GM12878 (cell line): ENCODE measurements around the gene PLP1. TPM values are rescaled to one million over a fixed set of nuclear protein-coding genes. Genes with fewer than 3 reads are reported as not detected.

Experiments used
- ATAC-seq: fragments of 200-7000 bp; cut with Tn5 transposase; 3 replicates; pipeline ENCODE4 v1.9.1; 2020; ENCODE audit warnings: mild to moderate bottlenecking, moderate library complexity
- BruUV-seq: library from RNA; stranded (reverse); fragments of 400-500 nt; replicated peaks from 2 replicates; lab custom pipeline; 2021; lab: Mats Ljungman, UMichigan
- CTCF ChIA-PET: fragments of 300-600 bp; sonication (Branson Sonifier 250); formaldehyde crosslinking; extraction: SDS; loops from one replicate; lab custom pipeline; 2021; ENCODE audit warnings: inconsistent platforms; lab: Yijun Ruan, JAX
- POLR2A ChIA-PET: fragments of 350-600 bp; formaldehyde crosslinking; extraction: SDS; loops from one replicate; lab custom pipeline; 2021; ENCODE audit warnings: inconsistent platforms; lab: Charles Lee
- RAD21 ChIA-PET: fragments of 300-600 bp; sonication (Branson Sonifier 250); formaldehyde crosslinking; loops from one replicate; lab custom pipeline; 2023; ENCODE audit warnings: antibody characterized with exemption; ENCODE audit not compliant: unreplicated experiment; lab: Charles Lee
- SMC1A ChIA-PET: fragments of 300-600 bp; sonication (Branson Sonifier 250); formaldehyde crosslinking; loops from one replicate; lab custom pipeline; 2023; ENCODE audit not compliant: unreplicated experiment, uncharacterized antibody; lab: Charles Lee
- DNase-seq: peaks from one replicate; pipeline ENCODE4 v3.0.0-alpha.2; 2011; ENCODE audit warnings: low read depth, low spot score
- FAIRE-seq: peaks from 3 replicates; lab custom pipeline; 2011; peaks lifted over from hg19 to GRCh38; lab: Jason Lieb, UNC
- H2AFZ ChIP-seq: 2 replicates; pipeline ENCODE4 v1.6.0; 2011; ENCODE audit warnings: low read depth, low read length, control low read depth; ENCODE audit not compliant: control insufficient read depth
- H3K27ac ChIP-seq: 2 replicates; pipeline ENCODE4 v1.5.1; 2011; ENCODE audit warnings: control low read depth; ENCODE audit not compliant: control insufficient read depth, insufficient read depth
- H3K27me3 ChIP-seq, 2 experiments: replicated peaks in 1 of 2; 2 replicates each; pipeline versions ENCODE4 v1.6.0 to v1.6.1; 2011; ENCODE audit warnings: low read length in 1 of 2; ENCODE audit not compliant: control insufficient read depth in 2 of 2, insufficient read depth in 2 of 2
- H3K36me3 ChIP-seq, 2 experiments: 2 replicates each; pipeline ENCODE4 v1.5.1; 2011; ENCODE audit warnings: low read length in 1 of 2; ENCODE audit not compliant: control insufficient read depth in 2 of 2, insufficient read depth in 2 of 2
- H3K4me1 ChIP-seq: 2 replicates; pipeline ENCODE4 v1.6.1; 2011; ENCODE audit warnings: mild to moderate bottlenecking, low read length, moderate library complexity, mixed read lengths; ENCODE audit not compliant: control insufficient read depth, insufficient read depth
- H3K4me2 ChIP-seq: 2 replicates; pipeline ENCODE4 v1.6.0; 2011; ENCODE audit warnings: control low read depth; ENCODE audit not compliant: control insufficient read depth, insufficient read depth
- H3K4me3 ChIP-seq: fragments of 200-600 bp; sonication (generic); 2 replicates; pipeline ENCODE4 v1.5.1; 2016
- H3K79me2 ChIP-seq: 2 replicates; pipeline ENCODE4 v1.6.0; 2011; ENCODE audit warnings: low read length; ENCODE audit not compliant: control insufficient read depth, insufficient read depth
- H3K9ac ChIP-seq: 2 replicates; pipeline ENCODE4 v1.8.0; 2011; ENCODE audit warnings: low read length, control low read depth, mixed read lengths; ENCODE audit not compliant: control insufficient read depth, insufficient read depth
- H3K9me3 ChIP-seq: replicated peaks from 3 replicates; pipeline ENCODE4 v1.5.1; 2011; ENCODE audit warnings: mild to moderate bottlenecking, low read length; ENCODE audit not compliant: control insufficient read depth, insufficient read depth
- H4K20me1 ChIP-seq: 2 replicates; pipeline ENCODE4 v1.6.0; 2011; ENCODE audit not compliant: control insufficient read depth, insufficient read depth
- ATF7 ChIP-seq: fragments of 450-650 bp; IDR thresholded peaks from 2 replicates; pipeline ENCODE4 v1.6.1; 2016; ENCODE audit warnings: low read depth, mild to moderate bottlenecking
- CEBPZ ChIP-seq: fragments of 150-350 bp; IDR thresholded peaks from 2 replicates; pipeline ENCODE4 v1.6.1; 2016; ENCODE audit warnings: low read depth, low read length
- DPF2 ChIP-seq: fragments of 450-650 bp; IDR thresholded peaks from 2 replicates; pipeline ENCODE4 v1.6.1; 2017; ENCODE audit warnings: mild to moderate bottlenecking
- E2F8 ChIP-seq: fragments of 450-650 bp; IDR thresholded peaks from 2 replicates; pipeline ENCODE4 v1.6.1; 2018; ENCODE audit warnings: mild to moderate bottlenecking, low read depth, moderate library complexity; ENCODE audit not compliant: partially characterized antibody
- EGR1 ChIP-seq, 2 experiments: IDR thresholded peaks; 1 replicate in 1 of 2; 2 replicates in 1 of 2; pipeline ENCODE4 v1.6.1; 2011 to 2012; ENCODE audit warnings: low read depth in 2 of 2, low read length in 2 of 2, borderline replicate concordance in 1 of 2, mild to moderate bottlenecking in 1 of 2, moderate library complexity in 1 of 2
- FOXM1 ChIP-seq: IDR thresholded peaks from 2 replicates; pipeline ENCODE4 v1.6.1; 2012; ENCODE audit warnings: low read depth, mild to moderate bottlenecking, inconsistent platforms, low read length, moderate library complexity
- IKZF2 ChIP-seq, 2 experiments: fragments of 450-650 bp; IDR thresholded peaks; 2 replicates each; pipeline ENCODE4 v1.6.1; 2017; ENCODE audit warnings: mild to moderate bottlenecking in 2 of 2, moderate library complexity in 2 of 2
- IRF3 ChIP-seq: fragments of 450-650 bp; IDR thresholded peaks from 2 replicates; pipeline ENCODE4 v1.6.1; 2014; ENCODE audit warnings: mild to moderate bottlenecking
- LARP7 ChIP-seq: fragments of 450-650 bp; IDR thresholded peaks from 2 replicates; pipeline ENCODE4 v1.6.1; 2017; ENCODE audit warnings: mild to moderate bottlenecking
- MLLT1 ChIP-seq: fragments of 450-650 bp; IDR thresholded peaks from 2 replicates; pipeline ENCODE4 v1.6.1; 2016; ENCODE audit warnings: mild to moderate bottlenecking
- ZNF24 ChIP-seq: fragments of 450-650 bp; IDR thresholded peaks from 2 replicates; pipeline ENCODE4 v1.6.1; 2017; ENCODE audit warnings: antibody characterized with exemption, mild to moderate bottlenecking
- WGBS: methylation state at CpG from one replicate; pipeline ENCODE4 v1.1.6; 2016; ENCODE audit warnings: low lambda C conversion rate; ENCODE audit not compliant: insufficient replicate concordance, insufficient coverage; ENCODE audit errors: missing lambda C conversion rate; 5-methylcytosine and 5-hydroxymethylcytosine counted together
- in situ Hi-C: fragments of 300-500 bp; cut with MboI; formaldehyde crosslinking; loops from 9 replicates; pipeline ENCODE4 v1.14.3; 2018; ENCODE audit warnings: mixed read lengths
- intact Hi-C: fragments of 100-400 bp; cut with micrococcal nuclease; formaldehyde crosslinking; loops from one replicate; pipeline ENCODE4 v1.14.2; 2022; ENCODE audit not compliant: unreplicated experiment
- polyA plus RNA-seq, 11 experiments: library from polyadenylated mRNA; depleted of rRNA in 4 of 11; unstranded in 6 of 11; stranded (reverse) in 5 of 11; fragments of >200 nt; fragmentation: Nextera tagmentation in 4 of 11; fragmentation: Illumina TruSeq in 1 of 11; extraction: Ambion mirVana in 4 of 11; extraction: Trizol in 1 of 11; gene quantifications; 1 replicate in 1 of 11; 2 replicates in 10 of 11; pipeline versions ENCODE4 v1.2.1 to v1.2.3, GENCODE V29; 2011 to 2016; ENCODE audit warnings: inconsistent platforms in 2 of 11, missing spikeins in 2 of 11, low read depth in 1 of 11
- total RNA-seq, 4 experiments: library from RNA; depleted of rRNA in 3 of 4; stranded (reverse); fragments of >200 nt in 3 of 4; fragmentation: Illumina TruSeq in 1 of 4; extraction: Trizol in 1 of 4; gene quantifications; 2 replicates each; pipeline versions ENCODE4 v1.2.1 to v1.2.3, GENCODE V29; 2013 to 2021

The PLP1 gene
- total and polyA plus RNA-seq, 10 of the 15 experiments (the other 5 are each of a cell fraction or from before 2014, with no cell fraction given): not detected

GRCh38 chrX:103828529-103828928 is 51.9 kb downstream of the PLP1 start:
- FAIRE-seq (no peak), ATAC-seq (no peak), DNase-seq (no peak)
- Histone ChIP-seq H3K79me2 (no peaks in the 10 kb centered on the region), H3K9me3 (no peaks in the 10 kb centered on the region), H3K4me2 (no peak overlapping the region), H3K27me3 (no peaks in the 10 kb centered on the region), H3K36me3 (no peaks in the 10 kb centered on the region), H3K4me3 (no peak overlapping the region), H4K20me1 (no peaks in the 10 kb centered on the region), H3K27ac (no peak overlapping the region), H3K9ac (no peak overlapping the region), H3K4me1 (no peaks in the 10 kb centered on the region), H2AFZ (no peak overlapping the region)
- WGBS: 18% methylated on average over 2 of the region's 2 CpGs
- intact Hi-C loops (no loop called here), in situ Hi-C loops (no loop called here)
- ChIA-PET RAD21 (no interaction called here), CTCF (interaction anchor here (0.8 to 1.6 kb wide), 2 partner anchors 9 to 17 kb away, joined by 3 read pairs; no protein-coding TSS in a partner anchor), SMC1A (interaction anchor here (0.7 kb wide), 1 partner anchor 11 kb away, joined by 3 read pairs; no protein-coding TSS in a partner anchor), POLR2A (no interaction called here)
- no TSS peak for BruUV-seq
- TF ChIP-seq MLLT1 (no peak), E2F8 (no peak), EGR1 (IDR thresholded peaks at IDR 0.05; ENCODE audit: borderline replicate concordance in 1 of 2, low read depth in 2 of 2, low read length in 2 of 2) (no peak), FOXM1 (no peak), LARP7 (no peak), CEBPZ (no peak), ATF7 (no peak), DPF2 (no peak), IRF3 (no peak), IKZF2 (IDR thresholded peaks at IDR 0.05) (no peak), ZNF24 (no peak)
